K562 (cell line): Measurements from ENCODE around the gene HYAL1. TPM values are rescaled to one million over a fixed set of nuclear protein-coding genes. Genes with fewer than 3 reads are reported as not detected.

ENCODE experiments used
- AFF1 ChIP-seq, 2 experiments: fragments of 450-650 bp; IDR thresholded peaks; 2 replicates each; pipeline ENCODE4 v1.6.1; 2018; ENCODE audit warnings: mild to moderate bottlenecking in 2 of 2, low read depth in 1 of 2; ENCODE audit not compliant: partially characterized antibody in 2 of 2
- ARID1B ChIP-seq: fragments of 450-650 bp; IDR thresholded peaks from 2 replicates; pipeline ENCODE4 v1.6.1; 2016; ENCODE audit warnings: antibody characterized with exemption, mild to moderate bottlenecking, inconsistent platforms
- BACH1 ChIP-seq: fragments of 200-800 bp; sonication (Bioruptor generic); IDR thresholded peaks from 2 replicates; pipeline ENCODE4 v1.6.1; 2016; ENCODE audit warnings: missing genetic modification characterization, missing compliant biosample characterization
- CREB3 ChIP-seq: fragments of 450-650 bp; conservative IDR thresholded peaks from 2 replicates; pipeline ENCODE4 v1.6.1; 2016; ENCODE audit warnings: missing genetic modification characterization, low read depth, mild to moderate bottlenecking, missing compliant biosample characterization, moderate library complexity
- ELK1 ChIP-seq: sonication (generic); formaldehyde crosslinking; IDR thresholded peaks from 2 replicates; pipeline ENCODE4 v1.8.1; 2022; ENCODE audit warnings: missing genetic modification reagents
- FIP1L1 ChIP-seq: fragments of 200-400 bp; formaldehyde crosslinking; IDR thresholded peaks from 2 replicates; pipeline ENCODE4 v1.6.1; 2018; ENCODE audit warnings: mild to moderate bottlenecking, low read depth, low read length; ENCODE audit not compliant: poor library complexity, severe bottlenecking
- KAT7 ChIP-seq: sonication (generic); formaldehyde crosslinking; IDR thresholded peaks from 2 replicates; pipeline ENCODE4 v1.8.0; 2022; ENCODE audit warnings: missing genetic modification reagents, mild to moderate bottlenecking, borderline replicate concordance
- LEF1 ChIP-seq: fragments of 450-650 bp; IDR thresholded peaks from 2 replicates; pipeline ENCODE4 v1.6.1; 2016; ENCODE audit warnings: mild to moderate bottlenecking
- NR2C2 ChIP-seq, 2 experiments: fragments of 200-800 bp in 1 of 2; sonication (Bioruptor generic) in 1 of 2; sonication (generic) in 1 of 2; formaldehyde crosslinking in 1 of 2; IDR thresholded peaks; 2 replicates each; pipeline versions ENCODE4 v1.6.1 to v1.8.0; 2016 to 2022; ENCODE audit warnings: mild to moderate bottlenecking in 1 of 2, missing compliant biosample characterization in 1 of 2, missing genetic modification characterization in 1 of 2, missing genetic modification reagents in 1 of 2
- RBM22 ChIP-seq: fragments of 200-400 bp; formaldehyde crosslinking; IDR thresholded peaks from 2 replicates; pipeline ENCODE4 v1.6.1; 2018; ENCODE audit warnings: low read length, low read depth; ENCODE audit not compliant: poor library complexity, severe bottlenecking
- STAT5B ChIP-seq: fragments of 250-450 bp; sonication (Bioruptor Pico); IDR thresholded peaks from 2 replicates; pipeline ENCODE4 v1.8.0; 2021; ENCODE audit warnings: mild to moderate bottlenecking, inconsistent platforms
- polyA plus RNA-seq, 8 experiments: library from polyadenylated mRNA; depleted of rRNA in 4 of 8; stranded (reverse) in 5 of 8; unstranded in 3 of 8; fragments of >200 nt; fragmentation: Nextera tagmentation in 2 of 8; fragmentation: Illumina TruSeq in 1 of 8; extraction: Ambion mirVana in 2 of 8; extraction: Trizol in 1 of 8; gene quantifications; 2 replicates each; pipeline versions ENCODE4 v1.2.1 to v1.2.3, GENCODE V29; 2011 to 2014; ENCODE audit warnings: inconsistent platforms in 1 of 8, missing spikeins in 1 of 8
- total RNA-seq, 7 experiments: library from RNA; depleted of rRNA in 6 of 7; stranded (reverse); fragments of >200 nt in 6 of 7; fragmentation: Illumina TruSeq in 2 of 7; extraction: Trizol in 2 of 7; gene quantifications; 2 replicates each; pipeline versions ENCODE4 v1.2.1 to v1.2.3, GENCODE V29; 2011 to 2021; ENCODE audit warnings: low replicate concordance in 1 of 7
- TF ChIP-seq, protein P1 (sequence below): fragments of 450-650 bp; IDR thresholded peaks from 2 replicates; pipeline ENCODE4 v1.6.1; 2016; ENCODE audit warnings: mild to moderate bottlenecking
- TF ChIP-seq, protein P2 (sequence below): fragments of 250-450 bp; sonication (Bioruptor Pico); IDR thresholded peaks from 2 replicates; pipeline ENCODE4 v1.8.0; 2022; ENCODE audit warnings: inconsistent platforms, mild to moderate bottlenecking, moderate library complexity, borderline replicate concordance
- TF ChIP-seq, protein P3 (sequence below): fragments of 250-450 bp; sonication (Bioruptor Pico); IDR thresholded peaks from 2 replicates; pipeline ENCODE4 v1.5.0; 2021

Gene HYAL1
- total and polyA plus RNA-seq, 9 of the 15 experiments (the other 6 are each of a cell fraction or from before 2014, with no cell fraction given), result 1.4 to 8.5 (median 4.7) TPM

DNA sequence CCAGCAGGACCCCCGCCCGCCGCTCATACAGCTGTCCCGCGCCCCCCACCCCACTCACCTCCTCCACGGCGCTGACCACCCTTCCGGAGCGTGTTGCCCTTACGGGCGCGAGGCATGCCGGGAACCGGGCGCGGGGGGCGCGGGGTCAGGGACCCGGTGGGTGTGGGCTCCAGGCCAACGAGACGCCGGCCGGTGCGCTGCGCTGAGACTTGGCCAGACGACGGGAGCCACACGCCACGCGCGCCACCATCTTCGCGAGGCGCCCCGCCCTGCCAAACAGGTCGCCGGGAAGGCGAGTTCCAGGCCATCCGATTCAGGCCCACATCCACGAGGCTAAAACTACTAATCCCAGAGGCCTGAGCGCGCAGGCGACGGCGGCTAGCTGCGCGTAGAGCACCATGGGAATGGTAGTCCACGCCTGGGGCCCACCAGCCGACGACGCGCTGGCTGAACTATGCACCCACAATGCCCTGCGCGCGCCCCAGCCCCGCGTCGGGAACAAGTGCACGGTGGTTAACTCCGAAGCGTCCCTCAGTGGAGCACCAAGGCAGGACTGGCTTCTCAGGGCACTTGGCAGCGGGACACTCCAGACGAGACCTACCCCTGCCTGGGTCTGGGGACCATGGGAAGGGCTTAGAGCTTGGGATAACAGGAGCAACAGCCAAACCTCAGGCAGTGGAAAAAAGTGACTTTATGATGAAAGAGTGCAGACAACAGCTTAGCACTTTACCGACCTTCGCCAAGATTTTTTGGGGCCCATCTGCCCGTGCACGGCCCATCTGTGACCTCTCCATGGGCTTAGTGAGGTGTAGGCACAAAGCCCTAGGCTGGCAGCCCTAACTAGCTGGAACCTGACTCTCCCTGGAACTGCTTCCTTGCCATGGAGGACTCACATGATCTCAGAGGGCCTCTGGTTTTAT, 11.0 kb downstream of the HYAL1 start, which contains the start of gene IFRD2 (continued):
- TF ChIP-seq, protein P1, sequence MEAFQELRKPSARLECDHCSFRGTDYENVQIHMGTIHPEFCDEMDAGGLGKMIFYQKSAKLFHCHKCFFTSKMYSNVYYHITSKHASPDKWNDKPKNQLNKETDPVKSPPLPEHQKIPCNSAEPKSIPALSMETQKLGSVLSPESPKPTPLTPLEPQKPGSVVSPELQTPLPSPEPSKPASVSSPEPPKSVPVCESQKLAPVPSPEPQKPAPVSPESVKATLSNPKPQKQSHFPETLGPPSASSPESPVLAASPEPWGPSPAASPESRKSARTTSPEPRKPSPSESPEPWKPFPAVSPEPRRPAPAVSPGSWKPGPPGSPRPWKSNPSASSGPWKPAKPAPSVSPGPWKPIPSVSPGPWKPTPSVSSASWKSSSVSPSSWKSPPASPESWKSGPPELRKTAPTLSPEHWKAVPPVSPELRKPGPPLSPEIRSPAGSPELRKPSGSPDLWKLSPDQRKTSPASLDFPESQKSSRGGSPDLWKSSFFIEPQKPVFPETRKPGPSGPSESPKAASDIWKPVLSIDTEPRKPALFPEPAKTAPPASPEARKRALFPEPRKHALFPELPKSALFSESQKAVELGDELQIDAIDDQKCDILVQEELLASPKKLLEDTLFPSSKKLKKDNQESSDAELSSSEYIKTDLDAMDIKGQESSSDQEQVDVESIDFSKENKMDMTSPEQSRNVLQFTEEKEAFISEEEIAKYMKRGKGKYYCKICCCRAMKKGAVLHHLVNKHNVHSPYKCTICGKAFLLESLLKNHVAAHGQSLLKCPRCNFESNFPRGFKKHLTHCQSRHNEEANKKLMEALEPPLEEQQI, result no peak
- TF ChIP-seq RBM22, result no peak
- no peak for TF ChIP-seq LEF1
- TF ChIP-seq ELK1, result no peak
- peak; percentile 88 for TF ChIP-seq NR2C2 (CRISPR knock-in tag; IDR thresholded peaks at IDR 0.05)
- TF ChIP-seq NR2C2 (tag; IDR thresholded peaks at IDR 0.05), result peak; percentile 91
- TF ChIP-seq AFF1 (IDR thresholded peaks at IDR 0.05; ENCODE audit: low read depth in 1 of 2, partially characterized antibody in 2 of 2), result peak in 1 of 2 experiments; percentile 100
- peak; percentile 84 for TF ChIP-seq CREB3
- no peak for TF ChIP-seq FIP1L1
- TF ChIP-seq STAT5B, result no peak
- no peak for TF ChIP-seq ARID1B
- TF ChIP-seq, protein P2, sequence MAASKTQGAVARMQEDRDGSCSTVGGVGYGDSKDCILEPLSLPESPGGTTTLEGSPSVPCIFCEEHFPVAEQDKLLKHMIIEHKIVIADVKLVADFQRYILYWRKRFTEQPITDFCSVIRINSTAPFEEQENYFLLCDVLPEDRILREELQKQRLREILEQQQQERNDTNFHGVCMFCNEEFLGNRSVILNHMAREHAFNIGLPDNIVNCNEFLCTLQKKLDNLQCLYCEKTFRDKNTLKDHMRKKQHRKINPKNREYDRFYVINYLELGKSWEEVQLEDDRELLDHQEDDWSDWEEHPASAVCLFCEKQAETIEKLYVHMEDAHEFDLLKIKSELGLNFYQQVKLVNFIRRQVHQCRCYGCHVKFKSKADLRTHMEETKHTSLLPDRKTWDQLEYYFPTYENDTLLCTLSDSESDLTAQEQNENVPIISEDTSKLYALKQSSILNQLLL (CRISPR knock-in tag), result no peak
- TF ChIP-seq BACH1, result peak; percentile 85; the same call in 1 of the 2 replicates
- TF ChIP-seq, protein P3, sequence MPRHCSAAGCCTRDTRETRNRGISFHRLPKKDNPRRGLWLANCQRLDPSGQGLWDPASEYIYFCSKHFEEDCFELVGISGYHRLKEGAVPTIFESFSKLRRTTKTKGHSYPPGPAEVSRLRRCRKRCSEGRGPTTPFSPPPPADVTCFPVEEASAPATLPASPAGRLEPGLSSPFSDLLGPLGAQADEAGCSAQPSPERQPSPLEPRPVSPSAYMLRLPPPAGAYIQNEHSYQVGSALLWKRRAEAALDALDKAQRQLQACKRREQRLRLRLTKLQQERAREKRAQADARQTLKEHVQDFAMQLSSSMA, result no peak
- TF ChIP-seq KAT7 (CRISPR knock-in tag), result peak; percentile 73; the same call in 1 of the 2 replicates
